NB4 (cell line): ENCODE data around the gene RREB1.

Source experiments
- DNase-seq: peaks from one replicate; pipeline ENCODE4 v3.0.0; 2010; ENCODE audit warnings: low read depth
- H3K4me3 ChIP-seq: one replicate; pipeline ENCODE4 v1.5.1; 2011; ENCODE audit warnings: mild to moderate bottlenecking, low read depth, low read length, moderate library complexity
- CTCF ChIP-seq: IDR thresholded peaks from one replicate; pipeline ENCODE4 v1.5.1; 2012; ENCODE audit warnings: low read depth, low read length
- MAX ChIP-seq: IDR thresholded peaks from 2 replicates; pipeline ENCODE4 v1.6.1; 2011; ENCODE audit warnings: low read depth, low read length
- MYC ChIP-seq: IDR thresholded peaks from 2 replicates; pipeline ENCODE4 v1.6.1; 2011; ENCODE audit warnings: low read depth, low read length
- POLR2A ChIP-seq: IDR thresholded peaks from 2 replicates; pipeline ENCODE4 v1.6.1; 2011; ENCODE audit warnings: mild to moderate bottlenecking; ENCODE audit not compliant: insufficient read length; ENCODE audit errors: extremely low read depth

RREB1 gene

DNA sequence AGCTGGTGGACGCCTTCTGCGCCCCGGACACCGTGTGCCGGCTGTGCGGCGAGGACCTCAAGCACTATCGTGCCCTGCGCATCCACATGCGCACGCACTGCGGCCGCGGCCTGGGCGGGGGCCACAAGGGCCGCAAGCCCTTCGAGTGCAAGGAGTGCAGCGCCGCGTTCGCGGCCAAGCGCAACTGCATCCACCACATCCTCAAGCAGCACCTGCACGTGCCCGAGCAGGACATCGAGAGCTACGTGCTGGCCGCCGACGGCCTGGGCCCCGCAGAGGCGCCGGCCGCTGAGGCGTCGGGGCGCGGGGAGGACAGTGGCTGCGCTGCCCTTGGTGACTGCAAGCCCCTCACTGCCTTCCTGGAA is 122.5 kb downstream of the RREB1 start:
- H3K4me3 ChIP-seq, result no peak overlapping the region
- no peak for DNase-seq
- TF ChIP-seq POLR2A, result no peak
- TF ChIP-seq MAX, result no peak
- no peak for TF ChIP-seq CTCF
- TF ChIP-seq MYC, result no peak

- TF ChIP-seq MYC (no peak), CTCF (no peak), POLR2A (no peak), MAX (no peak)
- DNase-seq, result no peak
- H3K4me3 ChIP-seq, result no peak overlapping the region
These were observed 123.4 kb downstream of the RREB1 start for GRCh38 chr6:7230956-7231713.

DNA sequence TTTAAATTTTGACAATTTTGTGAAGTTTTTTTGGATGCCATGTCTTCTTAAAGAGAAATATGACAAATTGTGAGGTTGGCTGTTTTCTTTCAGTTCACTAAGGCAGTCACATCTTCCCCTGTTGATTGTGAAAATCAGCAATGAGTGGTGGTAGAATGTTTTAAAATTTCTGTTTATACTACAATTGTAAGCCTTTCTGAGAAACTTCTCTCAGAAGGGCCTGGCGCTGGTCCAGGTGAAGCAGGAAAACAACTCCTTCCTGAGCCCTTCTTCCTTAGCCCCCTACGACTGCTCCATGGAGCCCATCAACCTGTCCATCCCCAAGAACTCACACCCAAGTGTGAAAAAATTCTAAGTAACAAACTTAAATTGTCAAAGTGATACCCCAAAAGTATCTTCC is 124.6 kb downstream of the RREB1 start:
- no peak for DNase-seq
- TF ChIP-seq MAX (no peak), POLR2A (no peak), MYC (no peak), CTCF (no peak)
- H3K4me3 ChIP-seq, result no peak overlapping the region

DNA sequence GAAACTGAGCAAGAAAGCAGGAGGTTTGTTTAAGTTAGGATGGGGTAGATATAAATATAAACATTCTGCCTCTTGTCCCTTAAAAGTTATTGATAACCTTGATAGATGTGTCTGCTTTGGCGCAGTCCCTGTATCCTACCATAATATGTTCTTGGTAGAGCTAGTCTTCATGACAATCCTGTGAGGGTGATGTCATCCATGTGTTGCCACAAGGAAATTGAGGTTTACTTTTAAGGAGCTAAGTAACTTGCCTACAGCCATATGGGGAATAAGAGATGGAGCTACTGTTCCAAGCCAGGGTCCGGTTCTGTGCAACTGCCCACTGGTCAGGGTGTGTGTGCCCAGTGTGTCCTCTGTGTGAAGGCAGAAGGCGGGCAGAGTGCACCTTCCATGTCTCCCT is 126.8 kb downstream of the RREB1 start:
- TF ChIP-seq MAX (no peak), CTCF (no peak), POLR2A (no peak), MYC (no peak)
- DNase-seq, result no peak
- no peak overlapping the region for H3K4me3 ChIP-seq

DNA sequence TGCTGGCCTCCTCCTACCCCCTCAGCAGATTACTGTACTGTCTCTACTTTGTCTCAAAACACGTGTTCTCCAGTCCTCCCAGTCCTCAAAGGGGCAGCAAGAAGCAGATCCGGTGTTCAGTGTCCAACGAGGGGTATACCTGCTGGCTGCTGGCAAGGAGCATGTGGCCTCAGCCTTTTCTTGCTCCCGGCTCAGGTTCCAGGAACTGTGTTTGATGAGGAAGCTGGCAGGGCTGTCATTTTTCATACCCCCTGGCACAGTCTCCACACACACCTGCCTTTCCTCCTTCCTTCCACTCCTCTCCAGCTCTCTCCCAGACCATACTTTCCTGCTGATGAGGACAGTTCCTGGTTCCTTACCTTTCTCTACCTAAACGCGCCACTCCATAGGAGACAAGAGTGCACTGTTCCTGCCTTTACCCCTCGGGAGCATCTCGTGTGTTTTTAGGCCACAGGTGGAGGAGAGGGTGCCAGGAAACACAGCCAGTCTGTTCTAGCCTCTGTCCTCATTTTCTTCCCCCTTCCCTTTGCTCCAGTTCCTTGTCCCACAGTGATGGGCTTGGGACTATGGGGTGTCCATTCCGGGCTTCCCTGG is 128.0 kb downstream of the RREB1 start:
- H3K4me3 ChIP-seq, result no peak overlapping the region
- DNase-seq, result no peak
- TF ChIP-seq MYC (no peak), MAX (no peak), POLR2A (no peak), CTCF (no peak)
